ENCODE data around the gene SNX10.

SNX10 gene

DNA sequence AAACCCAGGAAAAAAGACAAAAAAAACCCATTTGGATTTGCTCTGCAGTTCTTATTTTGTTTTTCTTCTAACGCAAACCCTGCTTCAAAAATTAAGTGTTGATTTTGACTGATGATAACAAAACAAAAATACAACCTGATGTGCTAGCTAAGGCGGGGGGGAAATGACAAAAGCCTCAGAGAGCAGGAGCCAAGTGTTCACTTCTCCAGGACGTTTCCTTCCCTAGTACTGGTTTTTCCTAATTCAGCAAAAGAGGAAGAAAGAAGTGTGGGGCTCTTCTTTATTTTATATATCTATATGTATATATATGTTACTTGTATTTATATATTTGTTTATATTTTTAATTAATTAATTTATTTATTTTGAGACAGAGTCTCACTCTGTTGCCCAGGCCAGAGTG lies 28.0 kb downstream of the SNX10 start:
- TF ChIP-seq, protein P1, sequence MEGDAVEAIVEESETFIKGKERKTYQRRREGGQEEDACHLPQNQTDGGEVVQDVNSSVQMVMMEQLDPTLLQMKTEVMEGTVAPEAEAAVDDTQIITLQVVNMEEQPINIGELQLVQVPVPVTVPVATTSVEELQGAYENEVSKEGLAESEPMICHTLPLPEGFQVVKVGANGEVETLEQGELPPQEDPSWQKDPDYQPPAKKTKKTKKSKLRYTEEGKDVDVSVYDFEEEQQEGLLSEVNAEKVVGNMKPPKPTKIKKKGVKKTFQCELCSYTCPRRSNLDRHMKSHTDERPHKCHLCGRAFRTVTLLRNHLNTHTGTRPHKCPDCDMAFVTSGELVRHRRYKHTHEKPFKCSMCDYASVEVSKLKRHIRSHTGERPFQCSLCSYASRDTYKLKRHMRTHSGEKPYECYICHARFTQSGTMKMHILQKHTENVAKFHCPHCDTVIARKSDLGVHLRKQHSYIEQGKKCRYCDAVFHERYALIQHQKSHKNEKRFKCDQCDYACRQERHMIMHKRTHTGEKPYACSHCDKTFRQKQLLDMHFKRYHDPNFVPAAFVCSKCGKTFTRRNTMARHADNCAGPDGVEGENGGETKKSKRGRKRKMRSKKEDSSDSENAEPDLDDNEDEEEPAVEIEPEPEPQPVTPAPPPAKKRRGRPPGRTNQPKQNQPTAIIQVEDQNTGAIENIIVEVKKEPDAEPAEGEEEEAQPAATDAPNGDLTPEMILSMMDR (IDR thresholded peaks at IDR 0.05; ENCODE audit: borderline replicate concordance, control extremely low read depth, extremely low read depth, insufficient read depth, missing control alignments), result no peak
- DNase-seq (ENCODE audit: low spot score), result no peak
- in situ Hi-C loops (cut with MboI; ENCODE audit: low sequenced_read_pairs, unreplicated experiment), result no loop called here

DNA sequence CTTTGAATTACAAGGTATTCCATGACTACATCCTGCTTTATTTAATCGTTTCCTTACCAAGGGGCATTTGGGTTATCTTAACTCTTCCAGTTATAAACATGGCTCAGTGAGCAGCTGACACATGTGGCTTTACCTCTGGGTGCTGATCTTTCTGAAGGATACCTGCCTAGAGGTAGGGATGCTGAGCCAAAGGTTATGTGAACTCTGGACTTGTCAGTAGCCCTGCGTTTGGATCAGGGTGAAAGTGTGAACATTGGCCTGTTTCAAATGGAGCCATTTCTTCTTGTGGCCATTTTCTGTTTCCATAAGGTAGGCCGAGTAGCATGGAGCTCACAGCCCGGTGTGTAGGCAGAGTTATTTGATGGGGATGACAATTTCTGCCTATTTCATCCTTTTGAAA lies 29.2 kb downstream of the SNX10 start:
- in situ Hi-C loops (cut with MboI; ENCODE audit: low sequenced_read_pairs, unreplicated experiment), result no loop called here
- TF ChIP-seq, protein P1 (IDR thresholded peaks at IDR 0.05; ENCODE audit: borderline replicate concordance, control extremely low read depth, extremely low read depth, insufficient read depth, missing control alignments), result no peak

DNA sequence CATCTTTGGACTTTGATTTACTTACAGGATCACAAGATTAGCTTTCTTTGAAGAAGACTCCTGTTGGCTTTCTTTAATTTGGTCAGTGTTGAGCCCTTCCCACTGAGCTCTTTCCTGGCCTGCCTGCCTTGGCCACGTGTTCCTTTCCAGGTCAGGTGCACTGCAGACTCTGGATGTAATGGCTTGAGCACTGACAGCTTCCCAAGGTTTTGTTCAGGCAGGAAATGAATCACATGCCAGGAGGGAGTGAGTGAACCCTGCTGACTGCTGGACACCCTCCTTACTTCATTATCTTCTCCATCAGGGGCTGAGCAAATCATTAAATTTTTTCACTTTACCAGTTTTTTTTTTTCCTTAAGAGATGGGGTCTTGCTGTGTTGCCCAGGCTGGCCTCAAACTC lies 29.8 kb downstream of the SNX10 start:
- in situ Hi-C loops (cut with MboI; ENCODE audit: low sequenced_read_pairs, unreplicated experiment), result no loop called here
- TF ChIP-seq, protein P1 (IDR thresholded peaks at IDR 0.05; ENCODE audit: borderline replicate concordance, control extremely low read depth, extremely low read depth, insufficient read depth, missing control alignments), result no peak

More for the DNA sequence above, 29.2 kb downstream of the SNX10 start:
- DNase-seq (ENCODE audit: low spot score), result no peak

DNA sequence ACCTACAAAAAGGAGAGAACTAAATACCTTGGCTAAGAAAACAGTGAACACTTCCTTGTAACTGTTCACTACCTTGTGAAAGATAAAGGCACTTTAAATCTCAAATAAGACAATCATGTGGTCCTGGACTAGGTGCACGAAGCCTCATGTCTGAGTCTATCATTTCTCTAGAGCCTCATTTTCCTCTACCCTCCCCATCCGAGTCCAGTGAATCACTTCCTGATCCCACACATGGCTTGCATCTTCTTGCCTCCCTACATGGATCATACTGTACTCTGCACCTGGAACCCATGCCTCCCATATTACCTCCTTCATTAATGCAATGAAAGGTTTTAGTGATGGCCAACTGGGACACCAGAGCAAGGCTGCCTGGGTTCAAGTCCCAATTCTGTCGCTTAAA lies 34.5 kb downstream of the SNX10 start:
- DNase-seq (ENCODE audit: low spot score), result no peak
- in situ Hi-C loops (cut with MboI; ENCODE audit: low sequenced_read_pairs, unreplicated experiment), result no loop called here
- TF ChIP-seq, protein P1 (IDR thresholded peaks at IDR 0.05; ENCODE audit: borderline replicate concordance, control extremely low read depth, extremely low read depth, insufficient read depth, missing control alignments), result no peak

More for the DNA sequence above, 29.8 kb downstream of the SNX10 start:
- no peak for DNase-seq (ENCODE audit: low spot score)

DNA sequence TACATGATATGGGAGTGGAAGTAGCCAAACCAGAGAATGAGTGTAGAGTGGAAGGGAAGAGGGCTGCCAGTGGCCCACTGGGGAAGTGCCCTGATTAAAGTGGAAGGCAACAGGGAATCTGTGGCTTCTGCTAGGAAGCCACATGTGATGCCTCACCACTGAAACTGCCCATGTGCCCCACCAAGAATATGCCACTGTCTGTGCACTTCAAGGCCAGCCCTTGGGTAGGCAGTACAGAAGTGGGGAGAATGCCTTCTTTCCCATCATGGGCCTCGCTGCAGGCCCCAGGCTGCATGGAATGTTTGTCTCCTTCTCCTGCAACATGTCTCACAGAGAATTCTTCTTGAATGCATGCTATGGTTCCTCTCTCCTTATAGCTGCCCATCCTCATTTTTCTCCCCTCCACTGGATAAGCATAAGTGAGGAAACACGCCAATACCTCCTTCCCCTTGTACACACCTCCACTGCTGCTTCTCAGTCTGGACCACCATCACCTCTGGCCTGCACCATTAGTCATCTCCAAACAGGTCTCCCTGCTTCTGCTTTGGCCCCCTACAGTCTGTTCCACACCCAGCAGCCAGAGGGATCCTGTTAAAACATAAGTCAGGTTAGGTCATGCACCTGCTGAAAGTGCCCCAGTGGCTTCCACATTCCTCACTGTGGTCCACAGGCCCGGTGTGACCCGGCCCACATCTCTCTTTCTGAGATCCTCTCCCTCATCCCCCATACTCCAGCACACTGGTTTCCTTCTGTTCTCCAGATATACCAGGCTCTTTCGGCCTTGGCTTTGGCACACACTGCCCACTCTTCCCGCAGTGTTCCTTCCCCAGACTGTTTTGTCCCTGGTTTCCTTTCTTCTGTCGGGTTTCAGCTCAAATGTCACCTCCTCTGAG lies 37.1 kb downstream of the SNX10 start:
- in situ Hi-C loops (cut with MboI; ENCODE audit: low sequenced_read_pairs, unreplicated experiment), result no loop called here
- TF ChIP-seq, protein P1 (IDR thresholded peaks at IDR 0.05; ENCODE audit: borderline replicate concordance, control extremely low read depth, extremely low read depth, insufficient read depth, missing control alignments), result no peak
- DNase-seq (ENCODE audit: low spot score), result no peak

DNA sequence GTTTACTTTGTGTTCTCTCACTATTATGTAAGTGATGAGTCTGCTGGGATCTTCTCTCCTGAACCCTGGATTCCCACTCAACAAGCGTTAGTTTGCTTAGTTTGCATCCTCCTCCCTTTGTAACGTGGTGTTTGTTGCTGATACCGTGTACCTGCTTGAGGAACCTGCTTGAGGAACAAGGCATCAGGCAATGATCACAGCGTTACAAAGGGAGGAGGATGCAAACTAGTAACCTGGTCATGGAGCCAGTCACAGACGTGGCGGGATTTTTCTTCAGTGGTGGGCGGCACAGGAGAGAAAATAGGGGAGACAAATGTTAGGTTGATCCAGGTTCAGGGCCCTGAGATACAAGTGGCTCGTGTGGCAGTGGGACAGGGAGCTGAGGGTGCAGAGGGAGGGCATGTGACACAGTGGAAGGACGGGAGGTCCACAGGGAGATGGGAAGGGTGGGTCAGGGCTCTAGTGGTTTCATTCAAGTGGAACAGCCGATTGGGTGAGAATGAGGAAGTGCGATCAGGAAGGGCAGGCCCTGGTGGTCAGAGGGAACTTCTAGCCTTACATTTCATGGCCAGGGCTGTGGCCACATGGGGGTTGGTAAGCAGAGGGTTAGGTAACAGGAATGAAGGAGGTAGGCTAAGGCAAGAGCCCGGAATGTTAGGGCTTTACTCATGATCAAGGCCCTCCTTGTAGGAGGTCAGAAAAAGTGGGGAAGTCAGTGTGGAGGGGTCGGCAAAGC lies 38.0 kb downstream of the SNX10 start:
- in situ Hi-C loops (cut with MboI; ENCODE audit: low sequenced_read_pairs, unreplicated experiment), result no loop called here
- TF ChIP-seq, protein P1 (IDR thresholded peaks at IDR 0.05; ENCODE audit: borderline replicate concordance, control extremely low read depth, extremely low read depth, insufficient read depth, missing control alignments), result no peak
- DNase-seq (ENCODE audit: low spot score), result peak; percentile 47

Measured in GM13976 (cell line).